Epidermal melanocyte (primary cell): Measurements from ENCODE around the gene NRDC.
A peak's percentile ranks its signal among the peaks of the same experiment; 100 is the strongest.
"Not testable (repeated sequence)": the region's sequence is repeated elsewhere in the genome, so short reads cannot be mapped to it uniquely, and the experiment has no call there.

ENCODE experiments used
- DNase-seq: peaks from one replicate; pipeline ENCODE4 v3.0.0; 2011; ENCODE audit warnings: low spot score; ENCODE audit not compliant: insufficient read length

NRDC gene

GRCh38 chr1:51878616-51879336 lies at the start of gene NRDC:
Gene NRDC, minus strand, starts transcription at chr1:51878727. Its CDS starts 112 bp downstream, at chr1:51878615.
- peak; percentile 88 for DNase-seq

- no peak for DNase-seq
Observed at GRCh38 chr1:51927029-51927428, 48.5 kb upstream of the NRDC start.

GRCh38 chr1:51926171-51926812 lies 47.8 kb upstream of the NRDC start:
- no peak for DNase-seq

- DNase-seq: no peak
Observed at GRCh38 chr1:51924455-51924854, 45.9 kb upstream of the NRDC start.

- no peak for DNase-seq
Observed at GRCh38 chr1:51922040-51922439, 43.5 kb upstream of the NRDC start.

GRCh38 chr1:51920130-51920529 lies 41.6 kb upstream of the NRDC start:
- DNase-seq: no peak

- no peak for DNase-seq
Observed at GRCh38 chr1:51919684-51920083, 41.2 kb upstream of the NRDC start.

- DNase-seq: no peak
Observed at GRCh38 chr1:51916587-51917405, 38.3 kb upstream of the NRDC start.

- no peak for DNase-seq
Observed at GRCh38 chr1:51915951-51916350, 37.4 kb upstream of the NRDC start.

GRCh38 chr1:51912881-51913280 lies 34.4 kb upstream of the NRDC start:
- DNase-seq: peak; percentile 59

- DNase-seq: no peak
Observed at GRCh38 chr1:51910221-51911000, 31.9 kb upstream of the NRDC start.

- DNase-seq: no peak
Observed at GRCh38 chr1:51908499-51908898, 30.0 kb upstream of the NRDC start.

GRCh38 chr1:51907079-51907702 lies 28.7 kb upstream of the NRDC start:
- no peak for DNase-seq

GRCh38 chr1:51906306-51907078 lies 28.0 kb upstream of the NRDC start:
- DNase-seq: peak; percentile 26

GRCh38 chr1:51902456-51902855 lies 23.9 kb upstream of the NRDC start:
- DNase-seq: no peak

- no peak for DNase-seq
Observed at GRCh38 chr1:51901151-51901550, 22.6 kb upstream of the NRDC start.

- DNase-seq: no peak
Observed at GRCh38 chr1:51899022-51899421, 20.5 kb upstream of the NRDC start.

- DNase-seq: no peak
Observed at GRCh38 chr1:51898090-51898734, 19.7 kb upstream of the NRDC start.

GRCh38 chr1:51897699-51898031 lies 19.1 kb upstream of the NRDC start:
- no peak for DNase-seq

GRCh38 chr1:51894748-51895147 lies 16.2 kb upstream of the NRDC start:
- DNase-seq: not testable (repeated sequence)
